ENCODE results near the gene ADSS1. TPM values are rescaled to one million over a fixed set of nuclear protein-coding genes. Genes with fewer than 3 reads are reported as not detected.

Gene ADSS1
- total RNA-seq, 4 donors from 2014 or later = 3.4 to 11.4 (median 8.4) TPM

DNA sequence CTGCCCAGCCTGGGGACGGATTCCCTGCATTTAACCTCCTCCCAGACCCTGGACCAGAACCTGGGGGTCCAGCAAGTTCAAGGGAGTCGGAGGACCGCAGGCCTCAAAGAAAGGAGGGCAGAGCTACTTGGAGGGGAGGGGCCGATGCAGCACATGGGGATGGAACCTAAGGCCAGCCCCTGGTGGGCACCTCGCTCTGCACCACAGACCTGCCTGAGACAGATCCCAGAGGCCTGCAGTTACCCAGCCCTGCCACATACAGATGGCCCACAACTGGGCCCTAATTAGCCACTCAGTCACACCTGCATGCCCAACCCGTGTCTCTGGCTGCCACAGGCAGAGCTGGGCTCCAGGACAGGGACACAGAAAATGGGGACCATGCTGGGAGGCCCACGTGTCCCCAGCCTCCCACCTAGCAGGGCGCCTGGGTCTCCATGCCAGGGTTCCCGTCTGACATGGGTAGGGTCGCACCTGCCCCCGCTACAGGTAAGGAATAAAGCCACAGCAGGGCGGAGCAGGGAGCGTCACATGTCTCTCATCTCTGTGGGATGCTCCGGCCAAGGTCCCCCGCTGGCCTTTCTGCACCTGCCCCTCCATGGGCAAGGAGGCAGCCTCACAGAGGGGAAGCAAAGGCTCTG, 54.8 kb downstream of the ADSS1 start:
- TF ChIP-seq, protein P1, sequence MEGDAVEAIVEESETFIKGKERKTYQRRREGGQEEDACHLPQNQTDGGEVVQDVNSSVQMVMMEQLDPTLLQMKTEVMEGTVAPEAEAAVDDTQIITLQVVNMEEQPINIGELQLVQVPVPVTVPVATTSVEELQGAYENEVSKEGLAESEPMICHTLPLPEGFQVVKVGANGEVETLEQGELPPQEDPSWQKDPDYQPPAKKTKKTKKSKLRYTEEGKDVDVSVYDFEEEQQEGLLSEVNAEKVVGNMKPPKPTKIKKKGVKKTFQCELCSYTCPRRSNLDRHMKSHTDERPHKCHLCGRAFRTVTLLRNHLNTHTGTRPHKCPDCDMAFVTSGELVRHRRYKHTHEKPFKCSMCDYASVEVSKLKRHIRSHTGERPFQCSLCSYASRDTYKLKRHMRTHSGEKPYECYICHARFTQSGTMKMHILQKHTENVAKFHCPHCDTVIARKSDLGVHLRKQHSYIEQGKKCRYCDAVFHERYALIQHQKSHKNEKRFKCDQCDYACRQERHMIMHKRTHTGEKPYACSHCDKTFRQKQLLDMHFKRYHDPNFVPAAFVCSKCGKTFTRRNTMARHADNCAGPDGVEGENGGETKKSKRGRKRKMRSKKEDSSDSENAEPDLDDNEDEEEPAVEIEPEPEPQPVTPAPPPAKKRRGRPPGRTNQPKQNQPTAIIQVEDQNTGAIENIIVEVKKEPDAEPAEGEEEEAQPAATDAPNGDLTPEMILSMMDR (IDR thresholded peaks at IDR 0.05) = no peak
- TF ChIP-seq POLR2A (IDR thresholded peaks at IDR 0.05) = no peak
- H3K9me3 ChIP-seq = no peaks in the 10 kb centered on the region
- H3K4me3 ChIP-seq = no peak overlapping the region
- WGBS, 2 donors = 92 to 94% methylated on average over 6 to 11 of the region's 15 CpGs
- H3K27me3 ChIP-seq = no peaks in the 10 kb centered on the region
- intact Hi-C loops (cut with DNase I) = no loop called here
- H3K4me1 ChIP-seq = peaks cover 0 to 65% (median 0%) of the 10 kb centered on the region in 3 donors
- DNase-seq = no peak
- H3K36me3 ChIP-seq = peaks cover 5 to 88% (median 11%) of the 10 kb centered on the region in 3 donors
- H3K27ac ChIP-seq = no peak overlapping the region

DNA sequence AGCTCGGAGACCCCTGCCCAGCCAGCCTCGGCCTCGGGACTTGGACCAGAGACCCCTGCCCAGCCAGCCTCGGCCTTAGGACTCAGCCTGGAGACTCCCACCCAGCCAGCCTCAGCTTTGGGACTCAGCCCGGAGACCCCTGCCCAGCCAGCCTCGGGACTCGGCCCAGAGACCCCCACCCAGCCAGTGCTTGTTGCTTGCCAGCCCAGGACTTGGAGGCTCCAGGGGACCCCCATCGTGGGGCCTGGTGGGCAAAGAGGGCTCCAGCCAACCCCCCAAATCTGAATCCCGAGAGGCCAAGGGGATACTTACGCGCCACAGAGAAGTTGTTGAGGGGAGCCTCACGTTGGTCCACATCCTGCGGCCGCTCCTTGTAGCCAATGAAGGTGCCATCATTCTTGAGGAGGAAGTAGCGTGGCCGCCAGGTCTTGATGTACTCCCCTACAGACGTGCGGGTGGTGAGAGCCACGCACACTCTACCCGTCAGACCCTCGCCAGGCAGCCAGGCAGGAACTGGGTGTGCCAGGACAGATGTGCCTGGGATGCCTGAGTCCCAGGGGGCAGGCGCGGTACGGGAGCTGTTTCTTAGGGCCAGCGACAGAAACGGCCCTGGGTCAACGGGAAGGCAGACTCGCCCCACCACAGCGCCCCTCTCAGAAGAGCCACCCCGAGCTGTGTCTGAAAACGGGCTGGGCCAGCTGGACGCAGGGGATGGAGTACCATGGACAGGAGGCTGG, 55.9 kb downstream of the ADSS1 start:
- TF ChIP-seq POLR2A (IDR thresholded peaks at IDR 0.05) = no peak
- TF ChIP-seq, protein P1 (IDR thresholded peaks at IDR 0.05) = no peak
- peaks cover 5 to 78% (median 11%) of the 10 kb centered on the region in 3 donors for H3K36me3 ChIP-seq
- WGBS, 2 donors = 100% methylated on average over 1 of the region's 32 CpGs
- H3K27me3 ChIP-seq = no peaks in the 10 kb centered on the region
- intact Hi-C loops (cut with DNase I) = no loop called here
- peaks cover under 1 to 65% (median 5%) of the 10 kb centered on the region in 3 donors for H3K4me1 ChIP-seq
- no peaks in the 10 kb centered on the region for H3K9me3 ChIP-seq
- no peak overlapping the region for H3K4me3 ChIP-seq
- DNase-seq = no peak
- no peak overlapping the region for H3K27ac ChIP-seq

DNA sequence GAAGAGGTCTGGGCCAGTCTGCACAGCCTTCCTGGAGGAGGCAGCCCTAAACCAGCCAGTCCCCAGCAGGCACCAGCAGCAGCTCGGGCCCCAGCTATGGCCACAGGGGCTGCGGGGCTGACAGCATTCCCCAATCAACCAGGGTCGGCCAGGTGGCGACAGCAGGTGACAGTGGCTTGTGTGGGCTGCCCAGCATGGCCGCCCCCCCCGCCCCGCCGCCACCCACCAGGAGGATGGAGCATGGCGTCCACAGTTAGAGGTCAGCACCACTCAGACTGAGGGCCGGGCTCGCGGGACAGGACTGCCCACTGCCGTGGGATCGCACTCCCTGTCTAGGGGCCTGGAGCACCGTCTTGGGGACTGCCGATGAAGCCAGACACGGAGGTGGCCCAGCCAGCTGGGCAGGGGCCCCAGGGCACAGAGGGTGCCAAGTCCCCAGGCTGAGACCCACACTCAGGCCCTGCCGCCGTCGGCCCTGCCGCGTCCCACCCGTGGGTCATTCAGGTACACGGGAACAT, 56.5 kb downstream of the ADSS1 start:
- TF ChIP-seq, protein P1 (IDR thresholded peaks at IDR 0.05) = no peak
- no peak for TF ChIP-seq POLR2A (IDR thresholded peaks at IDR 0.05)
- intact Hi-C loops (cut with DNase I) = no loop called here
- WGBS, 2 donors = 84% methylated on average over 12 of the region's 24 CpGs; no CpG with 5 or more reads in 1 of the 2 donors
- no peak overlapping the region for H3K27ac ChIP-seq
- H3K36me3 ChIP-seq = peaks cover 5 to 78% (median 16%) of the 10 kb centered on the region in 3 donors
- no peak for DNase-seq
- H3K4me3 ChIP-seq = no peak overlapping the region
- H3K9me3 ChIP-seq = no peaks in the 10 kb centered on the region
- no peaks in the 10 kb centered on the region for H3K27me3 ChIP-seq
- peaks cover 7 to 65% (median 7%) of the 10 kb centered on the region in 3 donors for H3K4me1 ChIP-seq

DNA sequence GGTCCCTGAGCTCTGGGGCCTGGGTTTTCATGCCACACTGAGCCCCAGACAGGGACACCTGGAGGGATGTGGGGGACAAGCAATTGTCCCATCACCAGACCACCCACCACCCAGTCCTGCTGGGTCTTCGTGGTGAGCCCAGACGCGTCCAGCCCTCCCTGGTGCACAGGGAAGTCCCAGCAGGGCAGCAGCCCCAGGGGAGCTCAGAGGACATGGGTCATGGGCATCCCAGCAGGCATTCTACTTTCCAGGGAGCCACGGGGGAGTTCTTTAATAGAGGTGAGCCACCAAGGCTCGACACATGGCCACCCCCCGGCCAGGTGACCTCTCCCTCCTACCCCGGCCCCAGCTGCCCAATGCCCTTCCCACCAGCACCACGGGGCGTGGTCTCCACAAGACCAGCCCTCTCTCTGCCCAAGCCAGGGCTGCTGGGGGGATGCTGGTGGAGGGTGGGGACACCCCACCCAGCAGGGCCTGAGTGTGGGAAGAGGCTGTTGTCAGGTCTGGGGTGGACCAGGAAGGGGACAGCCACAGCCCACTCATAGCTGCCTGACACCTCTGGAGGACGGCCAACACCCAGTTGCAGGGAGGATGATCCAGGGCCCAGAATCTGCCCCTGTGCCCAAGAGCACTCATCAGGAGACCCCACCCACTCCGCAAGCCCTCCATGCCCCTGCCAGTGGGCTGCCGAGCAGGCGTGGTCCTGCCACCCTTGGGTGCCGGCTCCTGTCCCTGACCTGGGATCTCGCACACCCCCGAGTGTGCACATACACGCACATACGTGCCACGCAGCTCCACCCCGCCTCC, 57.4 kb downstream of the ADSS1 start:
- Histone ChIP-seq H3K4me3 (no peak overlapping the region), H3K9me3 (no peaks in the 10 kb centered on the region), H3K36me3 (peaks cover 2 to 76% (median 15%) of the 10 kb centered on the region in 3 donors), H3K27ac (peak overlapping the region in 3 of 4 donors; percentile 23 to 50 (median 26)), H3K27me3 (no peaks in the 10 kb centered on the region), H3K4me1 (peaks cover 8 to 72% (median 14%) of the 10 kb centered on the region in 3 donors)
- DNase-seq = no peak
- intact Hi-C loops (cut with DNase I) = no loop called here
- no peak for TF ChIP-seq POLR2A (IDR thresholded peaks at IDR 0.05)
- TF ChIP-seq, protein P1 (IDR thresholded peaks at IDR 0.05) = no peak
- WGBS, 2 donors = 90 to 100% methylated on average over 1 to 2 of the region's 20 CpGs

All from esophagus squamous epithelium (tissue), 5 donors.